ENCODE measurements around the gene CLINT1. TPM values are rescaled to one million over a fixed set of nuclear protein-coding genes. Genes with fewer than 3 reads are reported as not detected.

The CLINT1 gene
- total RNA-seq, 1 experiment from 2014 or later: 69.2 TPM

DNA sequence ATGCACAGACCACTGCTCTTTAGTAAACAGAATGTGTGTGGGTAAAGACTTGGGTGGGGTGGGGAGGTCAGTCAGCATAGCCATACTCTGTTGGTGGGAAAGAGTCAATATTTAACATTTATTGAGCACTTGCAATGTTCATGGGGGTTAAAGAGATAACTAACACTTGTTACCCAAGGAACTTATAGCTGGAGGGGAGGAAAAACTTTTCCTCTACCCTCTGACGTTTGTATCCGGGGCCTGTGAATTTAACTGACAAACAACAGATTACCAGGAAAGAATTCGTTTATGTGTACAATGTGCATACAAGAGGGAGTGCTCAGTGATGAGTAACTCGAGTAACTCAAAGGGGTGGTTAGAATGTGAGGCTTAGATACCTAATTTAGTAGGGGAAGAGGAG is 6.8 kb upstream of the CLINT1 start:
- Histone ChIP-seq H3K4me1 (ENCODE audit: control insufficient read depth in 1 of 2, insufficient read depth in 2 of 2, low read length in 2 of 2) (peaks cover 0 to 1% of the 10 kb centered on the region in 2 experiments; a peak in 2 of 4 replicates), H3K4me3 (replicated peaks in 1 of 2; ENCODE audit: low read depth in 1 of 2, low read length in 2 of 2) (no peak overlapping the region), H3K27me3 (ENCODE audit: insufficient read depth, low read length) (no peaks in the 10 kb centered on the region), H3K4me2 (ENCODE audit: low read length) (no peak overlapping the region), H3K79me2 (ENCODE audit: insufficient read depth, low read length) (no peaks in the 10 kb centered on the region), H3K27ac (ENCODE audit: low read depth, low read length) (no peak overlapping the region), H3K9me3 (ENCODE audit: control insufficient read depth in 1 of 2, insufficient read depth in 1 of 2, low read depth in 1 of 2, low read length in 2 of 2) (no peaks in the 10 kb centered on the region), H2AFZ (ENCODE audit: low read depth, low read length, poor library complexity, severe bottlenecking) (no peak overlapping the region), H3K36me3 (ENCODE audit: control insufficient read depth in 1 of 2, insufficient read depth in 2 of 2, low read length in 2 of 2) (no peaks in the 10 kb centered on the region), H4K20me1 (ENCODE audit: insufficient read depth) (no peaks in the 10 kb centered on the region), H3K9me2 (ENCODE audit: insufficient read depth) (peaks cover 3% of the 10 kb centered on the region; the same call in 1 of the 2 replicates), H3K9ac (ENCODE audit: low read length) (no peak overlapping the region)
- POLR2A ChIA-PET: no interaction called here
- CTCF ChIA-PET: no interaction called here
- BruUV-seq (replicated peaks): no TSS peak
- intact Hi-C loops (cut with micrococcal nuclease): no loop called here
- RAD21 ChIA-PET (ENCODE audit: low non-redundant PET in 1 of 2, low total read pairs in 2 of 2, uncharacterized antibody in 2 of 2, unreplicated experiment in 2 of 2): no interaction called here
- no peak for ATAC-seq
- DNase-seq (ENCODE audit: low read depth, low spot score): no peak
- no peak for TF ChIP-seq POLR2AphosphoS5 (IDR thresholded peaks at IDR 0.05; ENCODE audit: low read depth, low read length)
- TF ChIP-seq TCF7L2 (IDR thresholded peaks at IDR 0.05; ENCODE audit: borderline replicate concordance, extremely low read depth, insufficient read depth, insufficient read length): no peak
- no peak for TF ChIP-seq ZNF274 (IDR thresholded peaks at IDR 0.05; ENCODE audit: low read depth, low read length)
- TF ChIP-seq, protein P1, sequence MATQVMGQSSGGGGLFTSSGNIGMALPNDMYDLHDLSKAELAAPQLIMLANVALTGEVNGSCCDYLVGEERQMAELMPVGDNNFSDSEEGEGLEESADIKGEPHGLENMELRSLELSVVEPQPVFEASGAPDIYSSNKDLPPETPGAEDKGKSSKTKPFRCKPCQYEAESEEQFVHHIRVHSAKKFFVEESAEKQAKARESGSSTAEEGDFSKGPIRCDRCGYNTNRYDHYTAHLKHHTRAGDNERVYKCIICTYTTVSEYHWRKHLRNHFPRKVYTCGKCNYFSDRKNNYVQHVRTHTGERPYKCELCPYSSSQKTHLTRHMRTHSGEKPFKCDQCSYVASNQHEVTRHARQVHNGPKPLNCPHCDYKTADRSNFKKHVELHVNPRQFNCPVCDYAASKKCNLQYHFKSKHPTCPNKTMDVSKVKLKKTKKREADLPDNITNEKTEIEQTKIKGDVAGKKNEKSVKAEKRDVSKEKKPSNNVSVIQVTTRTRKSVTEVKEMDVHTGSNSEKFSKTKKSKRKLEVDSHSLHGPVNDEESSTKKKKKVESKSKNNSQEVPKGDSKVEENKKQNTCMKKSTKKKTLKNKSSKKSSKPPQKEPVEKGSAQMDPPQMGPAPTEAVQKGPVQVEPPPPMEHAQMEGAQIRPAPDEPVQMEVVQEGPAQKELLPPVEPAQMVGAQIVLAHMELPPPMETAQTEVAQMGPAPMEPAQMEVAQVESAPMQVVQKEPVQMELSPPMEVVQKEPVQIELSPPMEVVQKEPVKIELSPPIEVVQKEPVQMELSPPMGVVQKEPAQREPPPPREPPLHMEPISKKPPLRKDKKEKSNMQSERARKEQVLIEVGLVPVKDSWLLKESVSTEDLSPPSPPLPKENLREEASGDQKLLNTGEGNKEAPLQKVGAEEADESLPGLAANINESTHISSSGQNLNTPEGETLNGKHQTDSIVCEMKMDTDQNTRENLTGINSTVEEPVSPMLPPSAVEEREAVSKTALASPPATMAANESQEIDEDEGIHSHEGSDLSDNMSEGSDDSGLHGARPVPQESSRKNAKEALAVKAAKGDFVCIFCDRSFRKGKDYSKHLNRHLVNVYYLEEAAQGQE (IDR thresholded peaks at IDR 0.05; ENCODE audit: low read depth): no peak
- TF ChIP-seq, protein P2, sequence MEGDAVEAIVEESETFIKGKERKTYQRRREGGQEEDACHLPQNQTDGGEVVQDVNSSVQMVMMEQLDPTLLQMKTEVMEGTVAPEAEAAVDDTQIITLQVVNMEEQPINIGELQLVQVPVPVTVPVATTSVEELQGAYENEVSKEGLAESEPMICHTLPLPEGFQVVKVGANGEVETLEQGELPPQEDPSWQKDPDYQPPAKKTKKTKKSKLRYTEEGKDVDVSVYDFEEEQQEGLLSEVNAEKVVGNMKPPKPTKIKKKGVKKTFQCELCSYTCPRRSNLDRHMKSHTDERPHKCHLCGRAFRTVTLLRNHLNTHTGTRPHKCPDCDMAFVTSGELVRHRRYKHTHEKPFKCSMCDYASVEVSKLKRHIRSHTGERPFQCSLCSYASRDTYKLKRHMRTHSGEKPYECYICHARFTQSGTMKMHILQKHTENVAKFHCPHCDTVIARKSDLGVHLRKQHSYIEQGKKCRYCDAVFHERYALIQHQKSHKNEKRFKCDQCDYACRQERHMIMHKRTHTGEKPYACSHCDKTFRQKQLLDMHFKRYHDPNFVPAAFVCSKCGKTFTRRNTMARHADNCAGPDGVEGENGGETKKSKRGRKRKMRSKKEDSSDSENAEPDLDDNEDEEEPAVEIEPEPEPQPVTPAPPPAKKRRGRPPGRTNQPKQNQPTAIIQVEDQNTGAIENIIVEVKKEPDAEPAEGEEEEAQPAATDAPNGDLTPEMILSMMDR (IDR thresholded peaks at IDR 0.05 in 2 of 3, conservative IDR thresholded peaks at IDR 0.05 in 1 of 3; ENCODE audit: borderline replicate concordance in 1 of 3, insufficient read depth in 1 of 3, low read depth in 2 of 3, low read length in 2 of 3): no peak
- no peak for TF ChIP-seq FOSL1 (IDR thresholded peaks at IDR 0.05; ENCODE audit: low read depth)
- no peak for TF ChIP-seq RAD21 (IDR thresholded peaks at IDR 0.05; ENCODE audit: low read depth)
- no peak for TF ChIP-seq ELF1 (IDR thresholded peaks at IDR 0.05; ENCODE audit: borderline replicate concordance, low read depth)
- no peak for TF ChIP-seq CBX3 (IDR thresholded peaks at IDR 0.05; ENCODE audit: low read depth)
- no peak for TF ChIP-seq SIN3A (IDR thresholded peaks at IDR 0.05; ENCODE audit: low read depth)
- TF ChIP-seq, protein P3, sequence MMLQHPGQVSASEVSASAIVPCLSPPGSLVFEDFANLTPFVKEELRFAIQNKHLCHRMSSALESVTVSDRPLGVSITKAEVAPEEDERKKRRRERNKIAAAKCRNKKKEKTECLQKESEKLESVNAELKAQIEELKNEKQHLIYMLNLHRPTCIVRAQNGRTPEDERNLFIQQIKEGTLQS (IDR thresholded peaks at IDR 0.05): no peak
- TF ChIP-seq CEBPB (IDR thresholded peaks at IDR 0.05; ENCODE audit: low read depth): no peak
- TF ChIP-seq, protein P4, sequence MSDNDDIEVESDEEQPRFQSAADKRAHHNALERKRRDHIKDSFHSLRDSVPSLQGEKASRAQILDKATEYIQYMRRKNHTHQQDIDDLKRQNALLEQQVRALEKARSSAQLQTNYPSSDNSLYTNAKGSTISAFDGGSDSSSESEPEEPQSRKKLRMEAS (IDR thresholded peaks at IDR 0.05): no peak
- TF ChIP-seq JUND (IDR thresholded peaks at IDR 0.05): no peak
- no peak for TF ChIP-seq YY1 (IDR thresholded peaks at IDR 0.05; ENCODE audit: extremely low read depth, insufficient replicate concordance, low read depth, low read length)

Data from HCT116 (cell line).